Psoas muscle (tissue), 8 donors: ENCODE data around the gene GLDC. TPM values are rescaled to one million over a fixed set of nuclear protein-coding genes. Genes with fewer than 3 reads are reported as not detected.

Source experiments
- ATAC-seq, 4 donors: fragments of 200-7000 bp; cut with Tn5 transposase; one replicate each; pipeline ENCODE4 v1.9.1; 2020; ENCODE audit warnings: moderate library complexity in 3 of 4, mild to moderate bottlenecking in 2 of 4
- DNase-seq, 2 donors: peaks; one replicate each; pipeline ENCODE4 v3.0.0-alpha.2; 2020
- H3K27ac ChIP-seq: fragments of 200-600 bp; one replicate; pipeline ENCODE4 v1.8.0; 2022
- H3K27me3 ChIP-seq, 3 donors: fragments of 200-600 bp in 1 of 3; one replicate each; pipeline versions ENCODE4 v1.6.1 to v1.8.0; 2013 to 2022; ENCODE audit warnings: low read length in 2 of 3, mild to moderate bottlenecking in 2 of 3, moderate library complexity in 1 of 3; ENCODE audit not compliant: insufficient read depth in 3 of 3
- H3K36me3 ChIP-seq, 2 donors: fragments of 200-600 bp in 1 of 2; one replicate each; pipeline versions ENCODE4 v1.6.1 to v1.8.0; 2013 to 2022; ENCODE audit warnings: low read depth in 1 of 2, mild to moderate bottlenecking in 1 of 2, moderate library complexity in 1 of 2; ENCODE audit not compliant: insufficient read depth in 1 of 2
- H3K4me1 ChIP-seq: fragments of 200-600 bp; one replicate; pipeline ENCODE4 v1.8.0; 2022
- H3K4me3 ChIP-seq: fragments of 200-600 bp; one replicate; pipeline ENCODE4 v1.8.0; 2022; ENCODE audit warnings: mild to moderate bottlenecking
- H3K9me3 ChIP-seq: fragments of 200-600 bp; one replicate; pipeline ENCODE4 v1.8.0; 2022
- WGBS, 3 donors: extraction: QIAGEN DNeasy Blood & Tissue Kit; methylation state at CpG; one replicate each; pipeline versions ENCODE4 v1.1.6 to v1.1.7; 2013; 5-methylcytosine and 5-hydroxymethylcytosine counted together
- intact Hi-C, 2 donors: fragments of 100-400 bp; cut with DNase I; formaldehyde crosslinking; loops; one replicate each; pipeline versions ENCODE4 v1.11.0 to v1.14.2; 2022
- polyA plus RNA-seq, 3 donors: library from polyadenylated mRNA; stranded (reverse); fragments of 200-250 nt; gene quantifications; one replicate each; pipeline ENCODE4 v1.2.3, GENCODE V29; 2013
- total RNA-seq, 4 donors: library from RNA; stranded (reverse); fragmentation: NEBNext Ultra II Directional in 2 of 4; extraction: Animal tissue kit (Norgen Biotek cat#: 25700) in 2 of 4; gene quantifications; one replicate each; pipeline versions ENCODE4 v1.2.1 to v1.2.4, GENCODE V29; 2021 to 2023
- TF ChIP-seq, protein P1 (sequence below): fragments of 200-600 bp; IDR thresholded peaks from one replicate; pipeline ENCODE4 v1.8.0; 2022; ENCODE audit warnings: antibody characterized with exemption
- donor health status: healthy with polysubstance abuse.
- donor health status: DM: no; HTN: no; CAD: no; lungs with moderate emphysema.
- donor health status: Bipolar disorder and iron deficiency.
- donor health status: healthy.
- donor health status: DM: yes; HTN: yes; CAD: no.
- donor health status: DM: no; HTN: no; CAD: no.
- donor health status: DM: no; HTN: no; CAD: no.
- donor health status: DM: yes; HTN: yes; CAD: no.

The GLDC gene
- total and polyA plus RNA-seq, 7 donors = 0.30 to 2.3 (median 1.3) TPM

DNA sequence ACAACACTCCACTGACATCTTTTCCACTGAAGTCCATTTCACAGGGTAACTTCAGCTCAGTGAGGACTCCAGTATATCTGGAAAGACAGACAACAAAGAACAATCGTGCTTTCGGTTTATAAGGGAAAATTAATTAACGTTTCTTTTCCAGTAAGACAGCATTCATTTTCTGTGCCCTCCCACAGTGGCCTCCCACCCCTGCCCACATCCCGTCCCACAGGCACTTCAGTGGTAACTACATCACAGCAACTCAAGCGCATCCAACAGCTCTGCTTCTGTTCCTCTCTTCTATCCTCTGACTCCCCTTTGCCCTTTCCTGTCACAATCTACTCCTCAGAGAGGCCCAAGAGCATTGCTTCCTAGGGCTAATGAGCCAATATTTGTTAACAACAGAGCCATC, 40.3 kb downstream of the GLDC start:
- no peak for ATAC-seq
- intact Hi-C loops = no loop called here
- no peaks in the 10 kb centered on the region for H3K4me1 ChIP-seq
- H3K9me3 ChIP-seq = no peaks in the 10 kb centered on the region
- whole genome bisulfite sequencing, 3 donors = 82 to 87% (median 87%) methylated on average over 5 of the region's 5 CpGs
- no peak overlapping the region for H3K27ac ChIP-seq
- DNase-seq = no peak
- H3K27me3 ChIP-seq = no peaks in the 10 kb centered on the region
- no peaks in the 10 kb centered on the region for H3K36me3 ChIP-seq
- TF ChIP-seq, protein P1, sequence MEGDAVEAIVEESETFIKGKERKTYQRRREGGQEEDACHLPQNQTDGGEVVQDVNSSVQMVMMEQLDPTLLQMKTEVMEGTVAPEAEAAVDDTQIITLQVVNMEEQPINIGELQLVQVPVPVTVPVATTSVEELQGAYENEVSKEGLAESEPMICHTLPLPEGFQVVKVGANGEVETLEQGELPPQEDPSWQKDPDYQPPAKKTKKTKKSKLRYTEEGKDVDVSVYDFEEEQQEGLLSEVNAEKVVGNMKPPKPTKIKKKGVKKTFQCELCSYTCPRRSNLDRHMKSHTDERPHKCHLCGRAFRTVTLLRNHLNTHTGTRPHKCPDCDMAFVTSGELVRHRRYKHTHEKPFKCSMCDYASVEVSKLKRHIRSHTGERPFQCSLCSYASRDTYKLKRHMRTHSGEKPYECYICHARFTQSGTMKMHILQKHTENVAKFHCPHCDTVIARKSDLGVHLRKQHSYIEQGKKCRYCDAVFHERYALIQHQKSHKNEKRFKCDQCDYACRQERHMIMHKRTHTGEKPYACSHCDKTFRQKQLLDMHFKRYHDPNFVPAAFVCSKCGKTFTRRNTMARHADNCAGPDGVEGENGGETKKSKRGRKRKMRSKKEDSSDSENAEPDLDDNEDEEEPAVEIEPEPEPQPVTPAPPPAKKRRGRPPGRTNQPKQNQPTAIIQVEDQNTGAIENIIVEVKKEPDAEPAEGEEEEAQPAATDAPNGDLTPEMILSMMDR = no peak
- H3K4me3 ChIP-seq = no peak overlapping the region

DNA sequence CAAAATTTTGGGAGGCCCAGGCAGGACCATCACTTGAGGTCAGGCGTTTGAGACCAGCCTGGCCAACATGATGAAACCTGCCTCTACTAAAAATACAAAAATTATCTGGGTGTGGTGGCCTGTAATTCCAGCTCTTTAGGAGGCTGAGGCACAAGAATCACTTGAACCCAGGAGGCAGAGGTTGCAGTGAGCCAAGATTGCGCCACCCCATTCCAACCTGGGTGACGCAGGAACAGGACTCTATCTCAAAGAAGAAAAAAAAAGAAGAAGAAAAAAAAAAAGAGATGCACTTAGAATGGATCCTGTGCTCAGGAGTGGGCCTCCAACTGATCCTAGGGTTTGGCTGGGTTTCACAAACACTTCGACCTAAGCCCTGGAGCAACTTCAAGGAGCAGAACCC, 45.1 kb downstream of the GLDC start:
- no peak overlapping the region for H3K4me3 ChIP-seq
- H3K4me1 ChIP-seq = no peaks in the 10 kb centered on the region
- 93 to 95% (median 95%) methylated on average over 4 of the region's 4 CpGs for WGBS, 3 donors
- TF ChIP-seq, protein P1 = no peak
- H3K27me3 ChIP-seq = no peaks in the 10 kb centered on the region
- H3K9me3 ChIP-seq = no peaks in the 10 kb centered on the region
- no peaks in the 10 kb centered on the region for H3K36me3 ChIP-seq
- intact Hi-C loops = no loop called here
- no peak overlapping the region for H3K27ac ChIP-seq
- ATAC-seq = no peak
- no peak for DNase-seq

DNA sequence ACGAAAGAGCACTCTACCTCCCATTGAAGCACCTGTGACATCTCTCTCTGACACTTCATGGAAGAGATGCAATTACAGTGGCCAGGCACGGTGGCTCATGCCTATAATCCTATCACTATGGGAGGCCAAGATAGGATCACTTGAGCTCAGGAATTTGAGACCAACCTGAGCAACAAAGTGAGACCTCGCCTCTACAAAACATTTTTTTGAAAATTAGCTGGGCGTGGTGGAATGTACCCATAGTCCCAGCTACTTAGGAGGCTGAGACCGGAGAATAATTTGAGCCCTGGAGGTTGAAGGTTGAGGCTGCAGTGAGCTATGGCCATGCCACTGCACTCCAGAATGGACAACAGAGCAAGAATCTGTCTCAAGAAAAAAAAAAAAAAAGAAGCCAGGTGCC, 45.5 kb downstream of the GLDC start:
- Histone ChIP-seq H3K4me3 (no peak overlapping the region), H3K9me3 (no peaks in the 10 kb centered on the region), H3K36me3 (no peaks in the 10 kb centered on the region), H3K27ac (no peak overlapping the region), H3K27me3 (no peaks in the 10 kb centered on the region), H3K4me1 (no peaks in the 10 kb centered on the region)
- WGBS, 3 donors = 81 to 85% (median 82%) methylated on average over 5 of the region's 5 CpGs
- ATAC-seq (no peak), DNase-seq (no peak)
- intact Hi-C loops = no loop called here
- TF ChIP-seq, protein P1 = no peak

DNA sequence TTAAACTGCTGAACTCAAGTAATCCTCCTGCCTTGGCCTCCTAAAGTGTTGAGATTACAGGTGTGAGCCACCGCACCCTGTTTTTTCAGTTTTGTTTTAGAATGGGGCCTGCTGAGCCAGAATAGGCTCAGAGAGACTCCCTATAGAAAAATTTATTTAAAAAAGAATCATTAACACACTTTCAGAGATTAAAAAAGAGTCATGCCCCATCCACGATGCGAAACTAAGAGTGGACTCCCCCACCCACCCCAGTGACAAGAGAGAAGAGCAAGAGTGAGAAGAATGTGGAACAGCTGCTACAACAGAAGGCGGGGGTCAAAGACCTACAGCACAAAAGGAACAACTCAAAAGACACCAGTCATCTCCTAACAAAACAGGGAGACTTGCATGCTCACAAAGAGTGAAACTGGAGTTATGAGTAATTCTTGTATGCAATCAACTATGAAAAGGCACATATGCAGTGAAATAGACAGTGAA, 47.2 kb downstream of the GLDC start:
- no peaks in the 10 kb centered on the region for H3K4me1 ChIP-seq
- DNase-seq = no peak
- no peaks in the 10 kb centered on the region for H3K36me3 ChIP-seq
- H3K4me3 ChIP-seq = no peak overlapping the region
- H3K9me3 ChIP-seq = no peaks in the 10 kb centered on the region
- intact Hi-C loops = no loop called here
- TF ChIP-seq, protein P1 = no peak
- no peaks in the 10 kb centered on the region for H3K27me3 ChIP-seq
- H3K27ac ChIP-seq = no peak overlapping the region
- ATAC-seq = no peak
- 75 to 83% (median 77%) methylated on average over 4 of the region's 4 CpGs for WGBS, 3 donors

DNA sequence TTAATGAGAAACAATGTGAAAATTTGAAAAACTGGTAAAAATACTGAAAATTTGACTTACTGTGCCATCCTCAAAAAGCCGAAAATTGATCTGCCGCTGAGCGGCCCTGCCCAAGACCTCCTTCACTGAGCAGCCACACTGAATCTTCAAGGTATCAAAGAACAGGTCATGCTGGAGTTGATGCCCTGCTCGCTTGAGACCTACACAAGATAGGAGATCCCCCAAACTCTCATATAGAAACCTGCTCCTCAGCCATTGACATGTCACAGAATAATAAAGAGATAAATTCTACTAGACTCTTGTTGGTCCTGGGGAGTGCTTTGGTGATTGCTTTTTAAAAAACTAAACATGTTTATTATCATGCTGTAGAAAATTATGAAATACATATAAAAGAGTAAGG, 52.7 kb downstream of the GLDC start:
- ATAC-seq = no peak
- intact Hi-C loops = no loop called here
- TF ChIP-seq, protein P1 = no peak
- Histone ChIP-seq H3K27me3 (no peaks in the 10 kb centered on the region), H3K27ac (no peak overlapping the region), H3K4me1 (no peaks in the 10 kb centered on the region), H3K36me3 (no peaks in the 10 kb centered on the region), H3K4me3 (no peak overlapping the region), H3K9me3 (no peaks in the 10 kb centered on the region)
- 92 to 98% (median 94%) methylated on average over 4 of the region's 4 CpGs for WGBS, 3 donors
- no peak for DNase-seq
